GDM1 (cell line): ENCODE data around the gene AIRE.
"Not testable (repeated sequence)": the region's sequence is repeated elsewhere in the genome, so short reads cannot be mapped to it uniquely, and the experiment has no call there.

Experiments used
- DNase-seq: peaks from one replicate; lab custom pipeline; 2025; lab: John Stamatoyannopoulos, UW

The AIRE gene

GRCh38 chr21:44285138-44285992, at the start of gene AIRE:
Gene AIRE (plus strand): TSS chr21:44285876. CDS start chr21:44286007, 131 bp downstream.
- DNase-seq, result no peak

GRCh38 chr21:44240353-44240752, 45.3 kb upstream of the AIRE start:
- not testable (repeated sequence) for DNase-seq

GRCh38 chr21:44240842-44241241, 44.8 kb upstream of the AIRE start, which contains the start of gene ICOSLG:
Gene ICOSLG (minus strand): TSS chr21:44240943. CDS start chr21:44240817, 126 bp downstream.
- DNase-seq, result not testable (repeated sequence)

- DNase-seq, result not testable (repeated sequence)
These were observed 44.4 kb upstream of the AIRE start for GRCh38 chr21:44241281-44241680.

GRCh38 chr21:44243980-44244379, 41.7 kb upstream of the AIRE start:
- not testable (repeated sequence) for DNase-seq

- DNase-seq, result not testable (repeated sequence)
These were observed 37.8 kb upstream of the AIRE start for GRCh38 chr21:44247904-44248303.

GRCh38 chr21:44249204-44250037, 36.3 kb upstream of the AIRE start:
- DNase-seq, result not testable (repeated sequence)

GRCh38 chr21:44253832-44254710, 31.6 kb upstream of the AIRE start:
- peak; percentile 23 for DNase-seq

GRCh38 chr21:44255511-44255981, 30.1 kb upstream of the AIRE start:
- DNase-seq, result no peak

- DNase-seq, result no peak
These were observed 27.5 kb upstream of the AIRE start for GRCh38 chr21:44258056-44258725.

GRCh38 chr21:44259082-44259705, 26.5 kb upstream of the AIRE start:
- DNase-seq, result no peak

- no peak for DNase-seq
These were observed 25.6 kb upstream of the AIRE start for GRCh38 chr21:44260066-44260465.

- DNase-seq, result no peak
These were observed 24.7 kb upstream of the AIRE start for GRCh38 chr21:44260791-44261631.

GRCh38 chr21:44261675-44262295, 23.9 kb upstream of the AIRE start, which contains the start of gene DNMT3L:
Gene DNMT3L (minus strand): TSS chr21:44261897. CDS start chr21:44261259, 638 bp downstream.
- no peak for DNase-seq

GRCh38 chr21:44262338-44263056, 23.2 kb upstream of the AIRE start:
- DNase-seq, result no peak

GRCh38 chr21:44263221-44263760, 22.4 kb upstream of the AIRE start:
- DNase-seq, result no peak

GRCh38 chr21:44263768-44264167, 21.9 kb upstream of the AIRE start:
- DNase-seq, result no peak

GRCh38 chr21:44265734-44266270, 19.9 kb upstream of the AIRE start:
- no peak for DNase-seq
